A549 (cell line): ENCODE measurements around the gene KMT5C. TPM values are rescaled to one million over a fixed set of nuclear protein-coding genes. Genes with fewer than 3 reads are reported as not detected.
A peak's percentile ranks its signal among the peaks of the same experiment; 100 is the strongest.

Experiments
- ATAC-seq, 2 experiments: fragments of 200-7000 bp in 1 of 2; fragments of >200 bp in 1 of 2; cut with Nextera tagmentation in 1 of 2; cut with Tn5 transposase in 1 of 2; 3 replicates each; pipeline versions ENCODE4 v1.8.0 to v1.9.1; 2018 to 2020; ENCODE audit warnings: mild to moderate bottlenecking in 1 of 2, moderate library complexity in 1 of 2
- CTCF ChIA-PET: fragments of 300-600 bp; sonication (Branson Sonifier 250); formaldehyde crosslinking; extraction: SDS; loops from one replicate; lab custom pipeline; 2021; ENCODE audit warnings: antibody characterized with exemption, inconsistent platforms; lab: Yijun Ruan, JAX
- POLR2A ChIA-PET: fragments of 350-600 bp; formaldehyde crosslinking; extraction: SDS; loops from one replicate; lab custom pipeline; 2021; ENCODE audit warnings: antibody characterized with exemption, inconsistent platforms; lab: Yijun Ruan, JAX
- DNase-seq, 2 experiments: peaks; one replicate each; pipeline versions ENCODE4 v3.0.0 to v3.0.0-alpha.2; 2011 to 2016; ENCODE audit warnings: low read depth in 1 of 2, low spot score in 1 of 2
- FAIRE-seq: peaks from 2 replicates; lab custom pipeline; 2011; peaks lifted over from hg19 to GRCh38; lab: Jason Lieb, UNC
- H3K27ac ChIP-seq, 2 experiments: fragments of >200 bp; sonication (Bioruptor Twin); formaldehyde crosslinking; 3 replicates each; pipeline ENCODE4 v1.5.1; 2016 to 2017
- H3K4me1 ChIP-seq: fragments of >200 bp; sonication (Bioruptor Twin); formaldehyde crosslinking; 3 replicates; pipeline ENCODE4 v1.6.1; 2016
- H3K4me2 ChIP-seq: fragments of >200 bp; sonication (Bioruptor Twin); formaldehyde crosslinking; 3 replicates; pipeline ENCODE4 v1.6.1; 2016
- H3K4me3 ChIP-seq: fragments of >200 bp; sonication (Bioruptor Twin); formaldehyde crosslinking; 3 replicates; pipeline ENCODE4 v1.5.1; 2016
- H3K9me3 ChIP-seq: fragments of >200 bp; sonication (Bioruptor Twin); formaldehyde crosslinking; 3 replicates; pipeline ENCODE4 v1.6.1; 2016
- BCL3 ChIP-seq: fragments of >200 bp; sonication (Bioruptor Twin); formaldehyde crosslinking; IDR thresholded peaks from 3 replicates; pipeline ENCODE4 v1.6.1; 2016
- CHD4 ChIP-seq: fragments of 200-600 bp; sonication (generic); IDR thresholded peaks from 2 replicates; pipeline ENCODE4 v1.6.1; 2016; ENCODE audit warnings: antibody characterized with exemption, mild to moderate bottlenecking, borderline replicate concordance
- EHMT2 ChIP-seq: fragments of 200-600 bp; sonication (generic); IDR thresholded peaks from 2 replicates; pipeline ENCODE4 v1.6.1; 2016; ENCODE audit warnings: antibody characterized with exemption, low read depth, mild to moderate bottlenecking, moderate library complexity
- FOSL2 ChIP-seq, 2 experiments: fragments of 450-650 bp in 1 of 2; fragments of >200 bp in 1 of 2; sonication (Bioruptor Twin) in 1 of 2; formaldehyde crosslinking; IDR thresholded peaks; 2 replicates each; pipeline versions ENCODE4 v1.5.0 to v1.6.1; 2016 to 2020; ENCODE audit warnings: mild to moderate bottlenecking in 1 of 2, moderate library complexity in 1 of 2
- HDAC2 ChIP-seq: fragments of 200-600 bp; sonication (generic); IDR thresholded peaks from 2 replicates; pipeline ENCODE4 v1.6.1; 2016
- HOXA7 ChIP-seq: fragments of 250-450 bp; sonication (Bioruptor Pico); IDR thresholded peaks from 2 replicates; pipeline ENCODE4 v1.5.0; 2020; ENCODE audit warnings: mild to moderate bottlenecking, moderate library complexity
- HOXB13 ChIP-seq: fragments of 250-450 bp; sonication (Bioruptor Pico); IDR thresholded peaks from 2 replicates; pipeline ENCODE4 v1.5.0; 2020; ENCODE audit warnings: low read depth, mild to moderate bottlenecking, moderate library complexity
- JUN ChIP-seq, 2 experiments: fragments of >200 bp; sonication (Bioruptor Twin); formaldehyde crosslinking; IDR thresholded peaks; 2 replicates in 1 of 2; 3 replicates in 1 of 2; pipeline ENCODE4 v1.6.1; 2016 to 2017
- KDM5A ChIP-seq: fragments of 200-600 bp; sonication (generic); IDR thresholded peaks from 2 replicates; pipeline ENCODE4 v1.6.1; 2016; ENCODE audit warnings: antibody characterized with exemption, mild to moderate bottlenecking
- MAFK ChIP-seq: fragments of 450-650 bp; IDR thresholded peaks from 2 replicates; pipeline ENCODE4 v1.6.1; 2014; ENCODE audit not compliant: partially characterized antibody
- MAX ChIP-seq: IDR thresholded peaks from 2 replicates; pipeline ENCODE4 v1.6.1; 2012
- POLR2A ChIP-seq: IDR thresholded peaks from 2 replicates; pipeline ENCODE4 v1.6.1; 2012; ENCODE audit warnings: mild to moderate bottlenecking, low read length
- RNF2 ChIP-seq: fragments of 200-600 bp; sonication (generic); IDR thresholded peaks from 2 replicates; pipeline ENCODE4 v1.6.1; 2016; ENCODE audit warnings: low read depth, mild to moderate bottlenecking, antibody characterized with exemption, moderate library complexity, borderline replicate concordance
- WGBS: methylation state at CpG from one replicate; pipeline ENCODE4 v1.1.6; 2017; ENCODE audit errors: missing lambda C conversion rate; 5-methylcytosine and 5-hydroxymethylcytosine counted together
- polyA plus RNA-seq, 4 experiments: library from polyadenylated mRNA; depleted of rRNA in 3 of 4; stranded (reverse); fragments of >200 nt; fragmentation: RNase III in 1 of 4; extraction: RNeasy Plus Mini Kit Qiagen cat#74134 plus additional on column Dnase treatment in 1 of 4; gene quantifications; 2 replicates in 3 of 4; 3 replicates in 1 of 4; pipeline ENCODE4 v1.2.3, GENCODE V29; 2011 to 2017
- TF ChIP-seq, protein P1 (sequence below): fragments of 150-350 bp; IDR thresholded peaks from 2 replicates; pipeline ENCODE4 v1.6.1; 2014; ENCODE audit warnings: low read depth, mild to moderate bottlenecking, low read length

Gene KMT5C
- polyA plus RNA-seq, 2 of the 4 experiments (the other 2 are of a cell fraction), result 9.5 to 15.2 TPM

GRCh38 chr19:55386493-55386971, 46.9 kb downstream of the KMT5C start:
- ATAC-seq (no peak), DNase-seq (no peak), FAIRE-seq (no peak)
- H3K4me2 ChIP-seq, result peak overlapping the region; percentile 90
- peak overlapping the region; percentile 89 for H3K4me3 ChIP-seq
- TF ChIP-seq MAFK (no peak), HDAC2 (no peak), KDM5A (0 out of 2 replicates have a peak, but pooled peaks have one; percentile 18)
- peaks cover 6% of the 10 kb centered on the region; the same call in 2 of the 3 replicates for H3K9me3 ChIP-seq
- ChIA-PET POLR2A (interaction anchor here (1.3 to 6.5 kb wide), 3 partner anchors 14 to 48 kb away, joined by 4 to 55 read pairs (median 47); partner anchors contain the start of genes KMT5C and UBE2S), CTCF (interaction anchor here (0.5 to 7.0 kb wide), 7 partner anchors 12 to 230 kb away, joined by 3 to 38 read pairs (median 4); partner anchors contain the start of gene KMT5C)
- peaks cover 54% of the 10 kb centered on the region for H3K4me1 ChIP-seq
- WGBS, result 1% methylated on average over 33 of the region's 33 CpGs
- H3K27ac ChIP-seq, result peak overlapping the region; percentile 91 to 99

- peaks cover 64% of the 10 kb centered on the region for H3K4me1 ChIP-seq
- H3K9me3 ChIP-seq, result no peaks in the 10 kb centered on the region
- no peak for TF ChIP-seq FOSL2 (IDR thresholded peaks at IDR 0.05)
- TF ChIP-seq FOSL2 (CRISPR knock-in tag; IDR thresholded peaks at IDR 0.05), result no peak
- peak in 1 of 2 experiments; percentile 46; a peak in 1 of 5 replicates for TF ChIP-seq JUN (IDR thresholded peaks at IDR 0.05)
- peak overlapping the region; percentile 90 for H3K4me2 ChIP-seq
- FAIRE-seq, result no peak
- ChIA-PET POLR2A (interaction anchor here (0.9 to 6.5 kb wide), 5 partner anchors 16 to 108 kb away, joined by 3 to 55 read pairs (median 4); partner anchors contain the start of genes HSPBP1, KMT5C and UBE2S), CTCF (interaction anchor here (0.7 to 7.0 kb wide), 12 partner anchors 9 to 247 kb away, joined by 3 to 38 read pairs (median 4); partner anchors contain the start of genes DNAAF3 and KMT5C)
- ATAC-seq, result no peak
- WGBS, result 79% methylated on average over 16 of the region's 24 CpGs
- no peak for DNase-seq
- peak overlapping the region; percentile 89 for H3K4me3 ChIP-seq
- peak overlapping the region; percentile 91 to 99 for H3K27ac ChIP-seq
Observed at GRCh38 chr19:55387736-55388497, 48.2 kb downstream of the KMT5C start.

GRCh38 chr19:55389386-55390317, 50.0 kb downstream of the KMT5C start:
- TF ChIP-seq MAX (no peak), HDAC2 (no peak), BCL3 (peak; percentile 39; the same call in 2 of the 3 replicates), EHMT2 (no peak), JUN (IDR thresholded peaks at IDR 0.05) (peak; percentile 18 to 65; a peak in 3 of 5 replicates), HOXB13 (no peak), CHD4 (no peak), HOXA7 (CRISPR knock-in tag) (no peak), RNF2 (no peak), POLR2A (peak; percentile 29; the same call in 1 of the 2 replicates)
- TF ChIP-seq, protein P1, sequence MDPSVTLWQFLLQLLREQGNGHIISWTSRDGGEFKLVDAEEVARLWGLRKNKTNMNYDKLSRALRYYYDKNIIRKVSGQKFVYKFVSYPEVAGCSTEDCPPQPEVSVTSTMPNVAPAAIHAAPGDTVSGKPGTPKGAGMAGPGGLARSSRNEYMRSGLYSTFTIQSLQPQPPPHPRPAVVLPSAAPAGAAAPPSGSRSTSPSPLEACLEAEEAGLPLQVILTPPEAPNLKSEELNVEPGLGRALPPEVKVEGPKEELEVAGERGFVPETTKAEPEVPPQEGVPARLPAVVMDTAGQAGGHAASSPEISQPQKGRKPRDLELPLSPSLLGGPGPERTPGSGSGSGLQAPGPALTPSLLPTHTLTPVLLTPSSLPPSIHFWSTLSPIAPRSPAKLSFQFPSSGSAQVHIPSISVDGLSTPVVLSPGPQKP, result no peak
- TF ChIP-seq, all 56 proteins: peak for 3
- ATAC-seq, result no peak
- ChIA-PET POLR2A (interaction anchor here (0.6 to 6.5 kb wide), 6 partner anchors 16 to 233 kb away, joined by 3 to 55 read pairs (median 4); partner anchors contain the start of genes HSPBP1, IL11 and UBE2S), CTCF (interaction anchor here (0.8 to 7.0 kb wide), 10 partner anchors 13 to 248 kb away, joined by 3 to 38 read pairs (median 4); partner anchors contain the start of gene UBE2S)
- H3K27ac ChIP-seq, result peak overlapping the region; percentile 15 to 99; a peak in 3 of 6 replicates
- peaks cover 64% of the 10 kb centered on the region for H3K4me1 ChIP-seq
- DNase-seq, result no peak
- H3K9me3 ChIP-seq, result no peaks in the 10 kb centered on the region
- no peak for FAIRE-seq
- H3K4me2 ChIP-seq, result peak overlapping the region; percentile 90
- WGBS, result 90% methylated on average over 21 of the region's 21 CpGs
- H3K4me3 ChIP-seq, result peak overlapping the region; percentile 89; the same call in 2 of the 3 replicates
